GM13976 (cell line): Measurements from ENCODE around the gene RTTN.

ENCODE experiments used
- DNase-seq: peaks from one replicate; pipeline ENCODE4 v3.0.0; 2012; ENCODE audit warnings: low spot score
- CTCF ChIP-seq: IDR thresholded peaks from 2 replicates; pipeline ENCODE4 v1.5.1; 2012; ENCODE audit warnings: borderline replicate concordance, mild to moderate bottlenecking; ENCODE audit not compliant: insufficient read depth; ENCODE audit errors: extremely low read depth, missing control alignments, control extremely low read depth
- in situ Hi-C: fragments of 300-500 bp; cut with MboI; formaldehyde crosslinking; loops from one replicate; pipeline ENCODE4 v1.12.0; 2022; ENCODE audit warnings: low sequenced_read_pairs, mixed read lengths, inconsistent platforms; ENCODE audit not compliant: unreplicated experiment

RTTN gene

GRCh38 chr18:70194227-70194890 lies 11.1 kb downstream of the RTTN start:
- DNase-seq, result peak; percentile 29
- no peak for TF ChIP-seq CTCF
- in situ Hi-C loops, result no loop called here

GRCh38 chr18:70190529-70190928 lies 15.0 kb downstream of the RTTN start:
- no peak for DNase-seq
- no peak for TF ChIP-seq CTCF
- in situ Hi-C loops, result no loop called here

- in situ Hi-C loops, result no loop called here
- no peak for DNase-seq
- TF ChIP-seq CTCF, result no peak
Measured at GRCh38 chr18:70188113-70188512, 17.4 kb downstream of the RTTN start.

- in situ Hi-C loops, result no loop called here
- TF ChIP-seq CTCF, result no peak
- DNase-seq, result no peak
Measured at GRCh38 chr18:70183441-70183840, 22.0 kb downstream of the RTTN start.

- no peak for DNase-seq
- in situ Hi-C loops, result no loop called here
- no peak for TF ChIP-seq CTCF
Measured at GRCh38 chr18:70182548-70182947, 22.9 kb downstream of the RTTN start.

GRCh38 chr18:70181725-70182124 lies 23.8 kb downstream of the RTTN start:
- in situ Hi-C loops, result no loop called here
- DNase-seq, result no peak
- TF ChIP-seq CTCF, result no peak
